PC-3 (cell line): ENCODE results near the gene RMDN2. TPM values are rescaled to one million over a fixed set of nuclear protein-coding genes. Genes with fewer than 3 reads are reported as not detected.

Experiments
- ATAC-seq: fragments of 200-7000 bp; cut with Tn5 transposase; 2 replicates; pipeline ENCODE4 v1.9.1; 2020; ENCODE audit warnings: mild to moderate bottlenecking, moderate library complexity
- BruUV-seq: library from RNA; stranded (reverse); fragments of 400-500 nt; replicated peaks from 2 replicates; lab custom pipeline; 2021; lab: Mats Ljungman, UMichigan
- CTCF ChIA-PET: fragments of 300-600 bp; sonication (Branson Sonifier 250); formaldehyde crosslinking; loops from one replicate; lab custom pipeline; 2022; ENCODE audit warnings: antibody characterized with exemption; lab: Charles Lee
- POLR2A ChIA-PET: fragments of 300-600 bp; sonication (Branson Sonifier 250); formaldehyde crosslinking; loops from one replicate; lab custom pipeline; 2022; ENCODE audit warnings: antibody characterized with exemption; ENCODE audit not compliant: unreplicated experiment; lab: Charles Lee
- DNase-seq: peaks from one replicate; pipeline ENCODE4 v3.0.0-alpha.2; 2015
- H2AFZ ChIP-seq: fragments of 300-600 bp; sonication (generic); 2 replicates; pipeline ENCODE4 v1.6.0; 2016; ENCODE audit warnings: antibody characterized with exemption, low read length
- H3F3A ChIP-seq: fragments of 300-600 bp; sonication (generic); one replicate; pipeline ENCODE4 v1.6.0; 2017; ENCODE audit warnings: antibody characterized with exemption, low read length, control low read depth, mild to moderate bottlenecking; ENCODE audit not compliant: unreplicated experiment
- H3K27ac ChIP-seq: fragments of 300-600 bp; sonication (generic); 2 replicates; pipeline ENCODE4 v1.5.1; 2016; ENCODE audit warnings: mild to moderate bottlenecking, low read length
- H3K27me3 ChIP-seq: fragments of 300-600 bp; sonication (generic); 2 replicates; pipeline ENCODE4 v1.6.1; 2016; ENCODE audit warnings: low read length, mixed read lengths
- H3K36me3 ChIP-seq: fragments of 300-600 bp; sonication (generic); 2 replicates; pipeline ENCODE4 v1.6.1; 2016; ENCODE audit warnings: low read depth, mixed run types, low read length, mixed read lengths
- H3K4me1 ChIP-seq: fragments of 300-600 bp; sonication (generic); 2 replicates; pipeline ENCODE4 v1.5.1; 2016; ENCODE audit warnings: low read length; ENCODE audit not compliant: insufficient read depth
- H3K4me2 ChIP-seq: fragments of 300-600 bp; sonication (generic); 2 replicates; pipeline ENCODE4 v1.6.0; 2016; ENCODE audit warnings: low read length
- H3K4me3 ChIP-seq: fragments of 300-600 bp; sonication (generic); 2 replicates; pipeline ENCODE4 v1.5.1; 2016; ENCODE audit warnings: mild to moderate bottlenecking, low read length, mixed read lengths
- H3K79me2 ChIP-seq: fragments of 300-600 bp; sonication (generic); 2 replicates; pipeline ENCODE4 v1.6.1; 2017; ENCODE audit warnings: low read length, mixed read lengths
- H3K9ac ChIP-seq: fragments of 300-600 bp; sonication (generic); 2 replicates; pipeline ENCODE4 v1.6.0; 2016; ENCODE audit warnings: mild to moderate bottlenecking, low read length
- H3K9me2 ChIP-seq: fragments of 300-600 bp; sonication (generic); replicated peaks from 2 replicates; pipeline ENCODE4 v1.6.1; 2016; ENCODE audit warnings: mixed run types, low read length, mixed read lengths
- H3K9me3 ChIP-seq: fragments of 300-600 bp; sonication (generic); 2 replicates; pipeline ENCODE4 v1.6.1; 2016; ENCODE audit warnings: low read length, mixed read lengths
- H4K20me1 ChIP-seq: fragments of 300-600 bp; sonication (generic); 2 replicates; pipeline ENCODE4 v1.6.1; 2016; ENCODE audit warnings: low read length, mixed read lengths
- CTCF ChIP-seq: fragments of 300-600 bp; sonication (generic); conservative IDR thresholded peaks from 2 replicates; pipeline ENCODE4 v1.5.1; 2017; ENCODE audit warnings: antibody characterized with exemption, low read depth, mild to moderate bottlenecking, low read length
- EZH2 ChIP-seq: fragments of 300-600 bp; sonication (generic); IDR thresholded peaks from one replicate; pipeline ENCODE4 v1.6.1; 2017; ENCODE audit warnings: antibody characterized with exemption, mild to moderate bottlenecking, low read length; ENCODE audit not compliant: unreplicated experiment
- EZH2phosphoT487 ChIP-seq: fragments of 300-600 bp; sonication (generic); IDR thresholded peaks from 2 replicates; pipeline ENCODE4 v1.6.1; 2018; ENCODE audit warnings: mild to moderate bottlenecking, antibody characterized with exemption, low read length, borderline replicate concordance
- intact Hi-C: fragments of 100-400 bp; cut with micrococcal nuclease; formaldehyde crosslinking; loops from 2 replicates; pipeline ENCODE4 v1.9.0; 2023
- total RNA-seq: library from RNA; depleted of rRNA; stranded (reverse); fragments of >200 nt; gene quantifications from 2 replicates; pipeline ENCODE4 v1.2.3, GENCODE V29; 2014; rRNA removed

Gene RMDN2
- total RNA-seq, 1 experiment from 2014 or later = 2.6 TPM

GRCh38 chr2:38065502-38066135 is 140.5 kb downstream of the RMDN2 start:
- Histone ChIP-seq H3K4me1 (no peaks in the 10 kb centered on the region), H3F3A (no peaks in the 10 kb centered on the region), H3K9me3 (no peaks in the 10 kb centered on the region), H3K4me3 (no peak overlapping the region), H3K4me2 (no peak overlapping the region), H3K9me2 (no peaks in the 10 kb centered on the region), H3K27ac (no peak overlapping the region), H2AFZ (no peak overlapping the region), H3K9ac (no peak overlapping the region), H3K79me2 (0 out of 2 replicates have a peak, but pooled peaks cover 3% of the 10 kb centered on the region), H4K20me1 (no peaks in the 10 kb centered on the region), H3K27me3 (no peaks in the 10 kb centered on the region), H3K36me3 (no peaks in the 10 kb centered on the region)
- no peak for TF ChIP-seq CTCF
- TF ChIP-seq EZH2 = no peak
- no peak for TF ChIP-seq EZH2phosphoT487
- CTCF ChIA-PET = no interaction called here
- ATAC-seq (no peak), DNase-seq (no peak)
- intact Hi-C loops = no loop called here
- no TSS peak for BruUV-seq
- POLR2A ChIA-PET = no interaction called here

DNA sequence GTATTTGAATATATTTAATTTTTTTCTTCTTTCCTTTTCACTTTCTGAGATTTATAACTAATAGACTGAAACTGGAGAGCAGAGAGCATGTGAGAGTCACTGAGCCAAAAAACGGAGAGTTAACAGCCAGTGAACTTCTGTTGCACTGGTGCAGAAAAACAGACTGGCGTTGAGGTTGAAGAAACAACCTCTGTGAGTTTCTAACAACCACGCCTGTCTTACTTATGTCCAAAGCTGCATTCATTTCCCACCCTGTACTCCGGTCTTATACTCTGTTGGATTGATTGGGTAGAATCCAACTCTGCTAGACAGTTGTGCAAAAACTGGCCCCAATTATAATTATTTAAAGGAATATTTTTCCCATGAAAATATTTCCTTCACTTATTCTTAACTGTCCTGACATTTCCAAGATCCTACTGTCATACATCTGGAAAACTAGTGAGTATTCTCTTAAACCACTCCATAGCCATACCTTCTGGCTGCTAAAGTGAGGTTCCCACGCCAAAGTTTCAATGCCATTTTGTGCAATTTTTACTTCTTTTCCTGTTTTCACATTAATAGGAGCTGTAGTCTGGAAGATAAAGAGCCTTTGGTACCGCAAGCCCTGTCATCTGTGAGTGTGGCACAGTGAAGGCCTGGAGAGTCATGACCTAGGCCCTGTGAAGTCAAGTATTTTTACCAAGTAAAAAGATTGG is 141.5 kb downstream of the RMDN2 start:
- Histone ChIP-seq H3K36me3 (no peaks in the 10 kb centered on the region), H3K79me2 (peaks cover 12% of the 10 kb centered on the region; the same call in 1 of the 2 replicates), H3K27me3 (no peaks in the 10 kb centered on the region), H3K9me3 (no peaks in the 10 kb centered on the region), H3K9me2 (no peaks in the 10 kb centered on the region), H3K4me1 (no peaks in the 10 kb centered on the region), H3K4me2 (no peak overlapping the region), H3K27ac (no peak overlapping the region), H4K20me1 (no peaks in the 10 kb centered on the region), H3K4me3 (no peak overlapping the region), H3K9ac (no peak overlapping the region), H3F3A (no peaks in the 10 kb centered on the region), H2AFZ (no peak overlapping the region)
- no TSS peak for BruUV-seq
- ChIA-PET CTCF (no interaction called here), POLR2A (no interaction called here)
- no peak for DNase-seq
- no peak for ATAC-seq
- intact Hi-C loops = no loop called here
- TF ChIP-seq CTCF (no peak), EZH2 (no peak), EZH2phosphoT487 (no peak)

Other genes with a start within 250 kb of the RMDN2 start
- gene CYP1B1, start 150.9 kb downstream of the RMDN2 start, total RNA-seq = 37.2 and 50.0 TPM in 2 replicates